Testis (tissue), 2 donors: Measurements from ENCODE around the gene CCDC9B.

Experiments used
- CTCF ChIP-seq, 3 experiments: fragments of 450-650 bp in 2 of 3; fragments of 200-600 bp in 1 of 3; sonication (generic) in 1 of 3; IDR thresholded peaks; one replicate each; pipeline ENCODE4 v1.5.1; 2016 to 2019; ENCODE audit warnings: antibody characterized with exemption in 3 of 3, mild to moderate bottlenecking in 2 of 3, moderate library complexity in 1 of 3
- POLR2A ChIP-seq: fragments of 450-650 bp; IDR thresholded peaks from one replicate; pipeline ENCODE4 v1.6.1; 2017; ENCODE audit warnings: antibody characterized with exemption, mild to moderate bottlenecking, moderate library complexity

- TF ChIP-seq POLR2A, result no peak
- no peak for TF ChIP-seq CTCF (IDR thresholded peaks at IDR 0.05)
These were observed 20.3 kb downstream of the CCDC9B start for GRCh38 chr15:40320409-40320808.
